Femur (tissue), 1 donor: Measurements from ENCODE around the gene CLCN1.

Experiments
- DNase-seq: peaks from one replicate; pipeline ENCODE4 v3.0.0-alpha.2; 2017

The CLCN1 gene

DNA sequence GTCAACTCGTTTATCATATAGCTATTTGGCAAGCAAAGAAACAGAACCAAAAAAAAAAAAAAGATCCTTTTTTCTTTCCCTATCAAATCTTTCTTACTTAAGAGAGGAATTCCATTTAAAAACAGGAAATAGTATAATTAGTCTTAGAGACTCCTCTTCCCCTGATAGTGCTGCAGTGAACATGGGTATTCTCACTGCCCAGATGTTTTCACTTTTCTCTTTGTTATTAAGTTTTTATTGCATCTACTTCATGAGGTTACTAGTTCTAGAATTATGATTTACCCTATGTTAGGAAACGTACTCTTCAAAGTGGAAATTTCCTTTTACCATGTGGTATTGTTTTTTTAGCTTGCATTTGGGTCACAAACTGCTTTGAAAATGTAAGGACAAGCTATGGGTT is 19.2 kb upstream of the CLCN1 start:
- no peak for DNase-seq

DNA sequence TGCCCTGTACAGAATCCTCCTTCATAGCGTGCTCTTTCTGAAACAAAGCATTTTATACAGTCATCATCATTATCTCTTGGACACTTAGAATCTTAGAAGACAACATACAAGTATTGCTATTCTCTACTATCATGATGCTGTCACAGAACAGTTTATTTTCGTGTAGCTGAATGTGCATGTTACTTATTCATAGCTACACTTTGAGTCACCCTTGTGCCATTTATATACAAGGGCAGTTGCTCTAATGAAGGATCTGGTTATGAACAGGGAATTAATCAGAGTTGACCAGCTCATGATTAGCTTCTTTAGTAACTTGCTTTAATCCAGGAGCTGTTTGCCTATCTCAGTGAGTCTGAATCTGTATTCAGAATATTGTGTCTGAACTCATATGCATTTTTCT is 16.6 kb upstream of the CLCN1 start:
- DNase-seq = no peak

DNA sequence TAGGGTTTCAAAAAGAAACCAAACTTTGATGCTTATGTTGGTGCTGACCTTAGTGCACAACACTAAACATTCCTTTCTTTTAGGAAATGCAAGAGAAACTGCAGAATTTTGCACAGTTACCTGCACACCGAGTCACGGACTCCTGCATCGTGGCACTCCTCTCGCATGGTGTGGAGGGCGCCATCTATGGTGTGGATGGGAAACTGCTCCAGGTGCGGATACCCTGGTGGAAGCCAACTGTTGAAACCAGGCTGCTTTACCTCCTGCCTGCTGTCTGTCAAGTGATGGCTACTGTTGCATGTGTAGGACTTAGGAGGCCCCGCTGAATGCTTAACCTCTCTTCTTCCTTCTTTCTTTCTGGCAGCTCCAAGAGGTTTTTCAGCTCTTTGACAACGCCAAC is 16.1 kb upstream of the CLCN1 start:
- no peak for DNase-seq

DNA sequence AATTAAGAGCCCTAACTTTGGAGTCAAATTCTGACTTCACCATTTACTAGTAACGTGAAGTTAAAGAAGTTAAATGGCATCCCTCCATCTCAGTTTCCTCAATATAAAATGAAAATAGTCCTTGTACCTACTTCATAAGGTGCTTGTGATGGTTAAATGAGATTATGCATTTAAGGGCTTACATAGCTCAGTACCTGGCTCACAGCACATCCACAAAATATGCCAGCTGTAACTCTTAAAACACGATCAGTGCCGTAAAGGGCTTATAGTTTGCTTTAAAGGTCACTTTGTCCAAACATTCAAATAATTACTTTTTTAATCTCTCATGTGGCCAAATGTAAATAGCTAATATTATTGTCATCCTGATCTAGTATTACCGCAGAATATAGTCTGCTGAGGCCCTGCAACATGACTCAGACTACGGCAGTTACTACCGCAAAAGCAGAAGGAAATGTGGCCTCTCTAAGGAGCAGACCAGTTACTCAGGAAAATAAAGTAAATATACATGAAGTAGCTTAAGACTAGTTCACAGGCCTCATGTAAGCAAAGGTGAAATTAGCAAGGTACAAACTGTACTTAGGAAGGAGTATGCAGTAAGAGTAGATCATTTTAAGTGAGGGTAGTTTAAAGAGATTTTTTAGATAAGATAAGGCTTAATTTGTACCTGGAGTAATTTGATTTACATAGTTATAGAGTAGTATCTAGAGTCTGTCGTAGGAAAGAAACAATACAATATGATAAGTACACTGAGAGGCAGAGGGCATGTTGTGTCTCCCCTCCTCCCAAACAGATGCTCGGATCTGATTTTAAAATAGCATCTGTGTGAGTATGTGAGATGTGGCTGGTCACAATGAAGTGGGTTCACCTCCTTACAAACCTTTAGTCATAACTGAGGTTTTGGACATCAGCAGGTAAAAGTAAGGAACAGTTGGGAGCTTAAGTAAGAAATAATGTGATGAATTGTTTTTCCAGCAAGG is 14.7 kb upstream of the CLCN1 start:
- DNase-seq = no peak

DNA sequence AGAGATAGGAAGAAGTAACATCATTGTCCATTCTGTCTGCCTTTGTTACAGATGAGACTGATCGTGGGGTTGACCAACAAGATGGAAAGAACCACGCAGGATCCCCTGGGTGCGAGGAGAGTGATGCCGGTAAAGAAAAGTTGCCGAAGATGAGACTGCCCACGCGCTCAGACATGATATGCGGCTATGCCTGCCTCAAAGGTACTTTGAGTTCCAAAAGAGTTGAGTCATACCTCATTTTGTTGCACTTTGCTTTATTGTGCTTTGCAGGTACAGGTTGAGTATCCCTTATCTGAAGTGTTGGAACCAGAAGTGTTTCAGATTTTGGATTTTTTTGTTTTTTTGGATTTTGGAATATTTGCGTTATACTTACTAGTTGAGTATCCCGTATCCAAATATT is 12.2 kb upstream of the CLCN1 start:
- DNase-seq = no peak

- no peak for DNase-seq
Measured at GRCh38 chr7:143304938-143305337, 11.0 kb upstream of the CLCN1 start.

GRCh38 chr7:143305423-143306070 is 10.4 kb upstream of the CLCN1 start:
- DNase-seq = no peak

DNA sequence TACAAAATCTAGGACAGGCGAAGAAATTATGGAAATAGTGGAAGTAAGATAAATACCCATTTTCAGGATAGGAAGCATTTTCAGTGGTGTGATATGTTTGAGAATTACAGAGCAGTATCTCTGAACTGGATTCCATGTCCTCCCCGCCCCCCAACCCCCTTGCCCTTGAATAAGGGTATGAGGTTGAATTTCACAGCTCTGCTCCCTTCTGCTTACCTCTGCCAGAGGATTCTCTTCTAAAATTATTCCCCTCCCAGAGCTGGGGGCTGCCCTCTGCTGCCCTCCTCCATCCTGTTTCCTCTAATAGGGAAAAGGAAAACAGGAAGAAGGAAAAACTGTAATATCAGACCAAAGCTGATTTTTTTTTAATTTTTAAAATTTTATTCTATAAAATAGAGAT is 7.3 kb upstream of the CLCN1 start:
- no peak for DNase-seq

- no peak for DNase-seq
Measured at GRCh38 chr7:143314127-143314526, 1.8 kb upstream of the CLCN1 start.

DNA sequence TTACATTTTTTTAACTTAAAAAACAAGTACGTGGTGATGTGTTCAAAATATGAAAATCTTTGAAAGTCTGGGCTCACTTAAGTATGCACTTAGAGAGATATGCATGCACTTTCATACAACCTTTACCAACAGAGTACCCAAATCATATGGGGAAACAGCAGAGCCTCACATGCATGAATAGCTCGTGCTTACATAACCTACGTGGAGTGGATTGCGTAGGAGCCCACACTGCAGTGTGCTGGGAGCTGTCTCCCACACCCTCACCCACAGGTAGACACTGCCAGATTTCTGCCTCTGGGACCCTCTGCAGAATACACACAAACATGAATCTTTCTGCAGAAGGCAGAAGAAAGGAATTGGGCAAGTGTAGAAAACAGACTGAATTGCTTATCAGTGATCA is 581 bp downstream of the CLCN1 start:
- DNase-seq = no peak

DNA sequence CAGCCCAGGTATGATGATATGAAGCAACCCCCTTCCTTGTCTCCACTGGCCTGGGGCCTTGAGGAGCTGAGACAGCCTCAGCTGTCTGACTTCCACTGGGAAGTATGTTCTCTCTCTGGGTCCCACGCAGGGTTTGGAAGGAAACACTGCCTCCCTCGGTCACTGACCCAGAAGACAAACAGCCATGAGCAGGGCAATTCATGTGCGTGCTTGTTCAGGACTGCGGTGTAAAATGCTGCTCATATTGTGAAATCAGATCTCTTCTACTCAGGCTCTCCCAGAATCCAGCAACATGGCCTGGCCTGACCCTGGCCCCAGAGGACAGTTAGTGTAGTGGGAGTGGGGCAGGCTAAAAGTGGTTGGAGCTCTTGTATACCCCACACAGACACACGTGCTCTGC is 2.8 kb downstream of the CLCN1 start:
- DNase-seq = no peak

- no peak for DNase-seq
Measured at GRCh38 chr7:143320620-143321019, 4.7 kb downstream of the CLCN1 start.

- no peak for DNase-seq
Measured at GRCh38 chr7:143321242-143321641, 5.3 kb downstream of the CLCN1 start.

- DNase-seq = no peak
Measured at GRCh38 chr7:143321734-143322133, 5.8 kb downstream of the CLCN1 start.

GRCh38 chr7:143322760-143323633 is 7.1 kb downstream of the CLCN1 start:
- DNase-seq = peak; percentile 32

DNA sequence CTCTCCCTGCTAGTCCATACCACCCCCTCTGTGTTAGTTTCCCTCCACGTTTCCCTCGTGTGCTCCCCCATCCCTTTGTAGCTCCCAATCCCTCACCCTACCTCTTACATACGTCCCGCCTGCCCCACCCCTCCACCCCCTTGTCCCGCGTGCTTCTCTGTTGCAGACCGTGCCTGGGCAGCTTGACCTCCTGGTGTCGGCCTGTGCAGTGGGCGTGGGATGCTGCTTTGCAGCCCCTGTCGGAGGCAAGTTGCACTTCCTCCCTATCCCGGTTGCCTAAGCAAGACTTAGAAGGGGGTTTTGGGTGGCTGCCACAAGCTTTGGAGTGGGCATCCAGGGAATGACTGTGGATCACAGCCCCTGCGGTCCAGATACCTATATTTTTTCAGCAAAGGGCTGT is 7.7 kb downstream of the CLCN1 start:
- no peak for DNase-seq

DNA sequence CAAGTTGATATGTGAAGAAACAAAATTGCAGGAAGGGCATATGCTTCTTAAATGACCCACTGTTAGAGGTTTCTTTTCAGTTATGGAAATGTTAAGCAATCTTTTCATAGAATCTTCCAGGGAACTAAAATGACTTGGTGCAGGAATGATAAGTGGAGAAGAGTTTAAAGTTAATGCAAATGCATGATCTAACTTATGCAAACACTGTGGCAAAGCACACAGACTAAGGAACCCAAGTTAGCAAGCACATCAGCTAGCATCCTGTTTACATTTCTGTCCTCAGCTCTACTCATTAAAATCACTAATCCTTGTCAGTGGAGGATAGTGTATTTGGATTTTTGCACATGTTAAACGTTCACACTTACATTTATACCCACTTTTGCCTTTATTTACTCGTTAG is 9.3 kb downstream of the CLCN1 start:
- no peak for DNase-seq

- no peak for DNase-seq
Measured at GRCh38 chr7:143327903-143328302, 12.0 kb downstream of the CLCN1 start.

DNA sequence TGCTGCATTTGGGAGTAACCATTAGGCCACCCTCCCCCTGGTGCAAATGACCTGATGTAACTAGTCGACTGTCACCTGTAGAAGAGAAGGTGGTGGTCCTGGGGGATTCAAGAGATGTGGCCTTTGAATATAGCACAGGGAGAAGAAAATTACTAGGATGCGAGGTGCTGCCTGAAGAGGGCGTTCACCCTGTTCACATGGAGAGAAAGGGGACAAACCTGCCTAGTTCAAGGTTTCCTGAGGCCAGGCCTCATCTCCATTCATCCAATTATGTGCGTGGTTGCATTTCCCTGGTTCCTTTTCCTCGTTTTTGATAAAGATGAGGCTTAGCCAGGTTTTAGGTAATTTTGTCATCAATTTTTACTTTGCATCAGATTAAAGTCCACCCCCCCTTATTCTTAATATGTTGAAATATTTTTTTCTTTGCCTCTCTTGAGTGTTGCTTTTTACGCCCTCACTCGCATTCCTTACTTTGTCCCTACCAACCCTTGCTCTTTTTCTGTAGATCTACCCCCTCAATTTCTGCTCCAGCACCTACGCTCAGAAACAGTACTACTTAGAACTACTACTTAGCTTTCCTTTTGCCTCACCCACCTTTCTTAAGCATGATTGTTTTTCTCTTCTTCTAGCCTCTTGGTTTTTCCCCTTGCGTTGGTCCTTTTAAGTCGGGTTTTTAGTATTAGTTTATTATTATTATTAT is 13.7 kb downstream of the CLCN1 start:
- DNase-seq = no peak

GRCh38 chr7:143331179-143331801 is 15.4 kb downstream of the CLCN1 start:
- no peak for DNase-seq

GRCh38 chr7:143334244-143334643 is 18.3 kb downstream of the CLCN1 start:
- DNase-seq = no peak

DNA sequence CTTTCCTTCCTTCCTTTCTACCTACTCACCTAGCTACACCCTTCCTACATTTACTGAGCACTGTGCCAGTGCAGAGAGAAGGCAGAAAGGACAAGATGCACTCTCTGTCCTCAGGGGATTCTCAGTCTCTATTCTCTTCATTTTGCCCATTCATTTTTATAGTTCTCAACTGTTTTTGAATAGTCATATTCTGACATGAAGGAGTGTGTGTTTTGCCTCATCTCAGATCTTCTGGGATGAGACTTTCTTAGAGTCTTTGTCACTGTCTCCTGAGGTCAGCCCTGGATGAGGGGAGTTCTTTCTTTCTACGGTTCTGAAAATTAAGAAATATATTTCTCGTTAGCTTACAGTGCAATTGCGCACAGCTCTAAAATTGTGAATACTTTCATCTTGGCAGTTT is 21.3 kb downstream of the CLCN1 start:
- DNase-seq = no peak
